Heart right ventricle (tissue), 16 donors: Measurements from ENCODE around the gene OR52A1. TPM values are rescaled to one million over a fixed set of nuclear protein-coding genes. Genes with fewer than 3 reads are reported as not detected.
"Not testable (repeated sequence)": the region's sequence is repeated elsewhere in the genome, so short reads cannot be mapped to it uniquely, and the experiment has no call there.

Experiments
- ATAC-seq, 8 donors: fragments of 200-7000 bp; cut with Tn5 transposase; one replicate each; pipeline ENCODE4 v1.9.1; 2020; ENCODE audit warnings: mild to moderate bottlenecking in 8 of 8, moderate library complexity in 8 of 8, moderate number of reproducible peaks in 1 of 8
- DNase-seq, 2 donors: peaks; one replicate each; pipeline ENCODE4 v3.0.0-alpha.2; 2020
- H3K27ac ChIP-seq, 10 donors: fragments of 200-600 bp; sonication (generic) in 2 of 10; one replicate each; pipeline versions ENCODE4 v1.5.0 to v1.8.0; 2020 to 2022; ENCODE audit warnings: mild to moderate bottlenecking in 3 of 10
- H3K27me3 ChIP-seq, 7 donors: fragments of 200-600 bp; one replicate each; pipeline ENCODE4 v1.8.0; 2021 to 2022; ENCODE audit warnings: mild to moderate bottlenecking in 2 of 7
- H3K36me3 ChIP-seq, 9 donors: fragments of 200-600 bp; sonication (generic) in 1 of 9; one replicate each; pipeline versions ENCODE4 v1.5.0 to v1.8.0; 2020 to 2022; ENCODE audit warnings: mild to moderate bottlenecking in 2 of 9
- H3K4me1 ChIP-seq, 9 donors: fragments of 200-600 bp; sonication (generic) in 1 of 9; one replicate each; pipeline versions ENCODE4 v1.5.0 to v1.8.0; 2020 to 2022; ENCODE audit warnings: mild to moderate bottlenecking in 4 of 9
- H3K4me3 ChIP-seq, 10 donors: fragments of 200-600 bp; sonication (generic) in 2 of 10; one replicate each; pipeline versions ENCODE4 v1.5.0 to v1.8.0; 2020 to 2022; ENCODE audit warnings: mild to moderate bottlenecking in 7 of 10, moderate library complexity in 2 of 10
- H3K9me3 ChIP-seq, 11 donors: fragments of 200-600 bp in 10 of 11; sonication (generic) in 2 of 11; one replicate each; pipeline versions ENCODE4 v1.5.0 to v1.8.0; 2013 to 2022; ENCODE audit warnings: mild to moderate bottlenecking in 2 of 11, control low read depth in 1 of 11, moderate library complexity in 1 of 11
- WGBS, 2 donors: extraction: QIAGEN DNeasy Blood & Tissue Kit; methylation state at CpG; one replicate each; pipeline ENCODE4 v1.1.7; 2013; ENCODE audit warnings: inconsistent platforms in 1 of 2; 5-methylcytosine and 5-hydroxymethylcytosine counted together
- intact Hi-C, 10 donors: fragments of 100-400 bp; cut with DNase I; formaldehyde crosslinking; loops; one replicate each; pipeline versions ENCODE4 v1.11.1 to v1.14.2; 2022
- polyA plus RNA-seq, 2 donors: library from polyadenylated mRNA; stranded (reverse); fragments of 200-250 nt; gene quantifications; one replicate each; pipeline ENCODE4 v1.2.3, GENCODE V29; 2013
- total RNA-seq, 10 donors: library from RNA; stranded (reverse); fragmentation: NEBNext Ultra II Directional in 3 of 10; extraction: Animal tissue kit (Norgen Biotek cat#: 25700) in 3 of 10; gene quantifications; one replicate each; pipeline versions ENCODE4 v1.2.1 to v1.2.4, GENCODE V29; 2021 to 2023
- TF ChIP-seq, protein P1 (sequence below), 9 donors: fragments of 200-600 bp; sonication (generic) in 2 of 9; IDR thresholded peaks; one replicate each; pipeline versions ENCODE4 v1.5.0 to v1.8.0; 2021 to 2022; ENCODE audit warnings: antibody characterized with exemption in 9 of 9, mild to moderate bottlenecking in 5 of 9, moderate library complexity in 1 of 9
- donor health status: Arrhythmogenic right ventricular cardiomyopathy.
- donor health status: ischemic (EF 13 %, LVEDD 7.1; RV severe dilation, severe dysfunction).
- donor health status: healthy with polysubstance abuse.
- donor health status: DM: no; HTN: yes; CAD: no.
- donor health status: DM: no; HTN: no; CAD: no.
- donor health status: ischemic (EF 25% LVEDD 6.9; RV normal size, moderate dysfunction).
- donor health status: ischemic (EF 25% LVEDD 5.7; RV mildly dilated, moderate dysfunction).
- donor health status: healthy.
- donor health status: DM: yes; HTN: yes; CAD: no.
- donor health status: Ischemic cardiomyopathy.
- donor health status: ischemic (EF 35%, LVEDD 5.7; RV mildly dilated, moderate dysfunction).
- donor health status: nonischemic (EF 11% LVEDD 7.7; RV severe dilation, severe dysfunction).
- donor health status: DM: yes; HTN: yes; CAD: no.
- donor health status: PGD.
- donor health status: ischemic (EF 29% LVEDD 5.4; RV normal size, mild dysfunction).
- donor health status: nonischemic (EF 23%, LVEDD 6.1; RV moderate dilation, normal function).

OR52A1 gene
- total and polyA plus RNA-seq, 12 donors: not detected

DNA sequence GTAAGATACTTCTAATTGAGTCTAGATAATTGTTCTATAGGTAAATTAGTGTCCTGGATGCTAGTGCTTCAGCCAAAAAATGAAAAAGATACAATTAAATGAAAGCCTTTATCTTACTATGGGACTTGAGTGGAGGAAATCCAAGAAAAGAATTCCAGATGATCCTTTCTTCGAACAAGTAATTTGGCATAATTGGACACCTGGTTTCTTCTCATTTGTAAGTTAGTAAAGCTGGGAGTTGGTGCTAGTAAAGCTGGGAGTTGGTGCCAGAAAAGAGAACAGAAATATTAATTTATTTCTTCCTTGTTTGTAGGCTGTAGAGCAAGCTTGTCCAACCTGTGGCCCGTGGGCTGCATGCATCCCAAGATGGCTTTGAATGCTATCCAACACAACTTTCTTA lies 33.6 kb upstream of the OR52A1 start:
- peaks cover 0 to 8% (median 0%) of the 10 kb centered on the region in 11 donors for H3K9me3 ChIP-seq
- H3K27me3 ChIP-seq: no peaks in the 10 kb centered on the region
- intact Hi-C loops: no loop called here
- no peak for DNase-seq
- H3K4me3 ChIP-seq: no peak overlapping the region
- no peaks in the 10 kb centered on the region for H3K36me3 ChIP-seq
- no peak overlapping the region for H3K27ac ChIP-seq
- H3K4me1 ChIP-seq: no peaks in the 10 kb centered on the region
- TF ChIP-seq, protein P1, sequence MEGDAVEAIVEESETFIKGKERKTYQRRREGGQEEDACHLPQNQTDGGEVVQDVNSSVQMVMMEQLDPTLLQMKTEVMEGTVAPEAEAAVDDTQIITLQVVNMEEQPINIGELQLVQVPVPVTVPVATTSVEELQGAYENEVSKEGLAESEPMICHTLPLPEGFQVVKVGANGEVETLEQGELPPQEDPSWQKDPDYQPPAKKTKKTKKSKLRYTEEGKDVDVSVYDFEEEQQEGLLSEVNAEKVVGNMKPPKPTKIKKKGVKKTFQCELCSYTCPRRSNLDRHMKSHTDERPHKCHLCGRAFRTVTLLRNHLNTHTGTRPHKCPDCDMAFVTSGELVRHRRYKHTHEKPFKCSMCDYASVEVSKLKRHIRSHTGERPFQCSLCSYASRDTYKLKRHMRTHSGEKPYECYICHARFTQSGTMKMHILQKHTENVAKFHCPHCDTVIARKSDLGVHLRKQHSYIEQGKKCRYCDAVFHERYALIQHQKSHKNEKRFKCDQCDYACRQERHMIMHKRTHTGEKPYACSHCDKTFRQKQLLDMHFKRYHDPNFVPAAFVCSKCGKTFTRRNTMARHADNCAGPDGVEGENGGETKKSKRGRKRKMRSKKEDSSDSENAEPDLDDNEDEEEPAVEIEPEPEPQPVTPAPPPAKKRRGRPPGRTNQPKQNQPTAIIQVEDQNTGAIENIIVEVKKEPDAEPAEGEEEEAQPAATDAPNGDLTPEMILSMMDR (IDR thresholded peaks at IDR 0.05): no peak
- 81 to 90% methylated on average over 2 of the region's 2 CpGs for WGBS, 2 donors
- ATAC-seq: no peak

DNA sequence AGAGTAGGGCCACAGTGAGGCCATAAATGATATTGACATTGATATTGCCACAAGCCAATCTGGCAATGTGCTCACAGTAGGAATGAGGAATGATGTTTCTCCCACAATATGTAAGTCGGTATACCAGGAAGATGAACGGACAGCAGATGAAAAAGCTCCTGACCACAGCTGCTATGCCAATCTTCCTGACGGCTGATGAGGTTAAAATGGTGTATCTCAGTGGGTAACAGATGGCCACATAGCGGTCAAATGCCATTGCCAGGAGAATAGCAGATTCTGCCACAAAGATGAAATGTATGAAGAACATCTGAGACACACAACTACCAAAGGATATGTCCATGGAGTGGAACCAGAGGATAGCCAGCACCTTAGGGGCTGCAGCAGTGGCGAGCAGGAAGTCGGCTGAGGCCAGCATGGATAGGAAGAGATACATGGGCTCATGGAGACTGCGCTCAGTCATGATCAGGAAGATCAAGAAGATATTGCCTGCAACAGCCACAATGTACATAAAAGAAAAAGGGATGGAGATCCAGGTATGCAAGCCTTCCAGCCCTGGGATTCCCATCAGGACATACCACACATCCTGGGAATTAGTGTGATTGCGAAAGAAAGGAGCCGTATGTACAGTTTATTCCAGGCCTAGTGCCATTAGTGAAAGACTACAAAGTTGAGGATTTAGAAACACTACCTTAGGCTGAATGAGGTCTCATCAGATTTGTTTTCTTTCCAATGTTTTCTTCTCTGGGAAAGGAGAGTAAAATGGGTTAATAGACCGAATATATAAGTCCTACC lies 23.7 kb upstream of the OR52A1 start:
- intact Hi-C loops: loop anchor here in 1 of 10 donors (10.0 kb wide), 1 partner anchor 787 kb away; the partner anchor contains the start of gene OR56A5
- TF ChIP-seq, protein P1 (IDR thresholded peaks at IDR 0.05): no peak
- Histone ChIP-seq H3K4me1 (no peaks in the 10 kb centered on the region), H3K4me3 (no peak overlapping the region), H3K27ac (no peak overlapping the region), H3K27me3 (peaks cover 0 to 3% (median 0%) of the 10 kb centered on the region in 7 donors), H3K9me3 (peaks cover 0 to 4% (median 0%) of the 10 kb centered on the region in 11 donors), H3K36me3 (no peaks in the 10 kb centered on the region)
- WGBS, 2 donors: 79 to 80% methylated on average over 10 of the region's 10 CpGs
- DNase-seq (no peak), ATAC-seq (no peak)

DNA sequence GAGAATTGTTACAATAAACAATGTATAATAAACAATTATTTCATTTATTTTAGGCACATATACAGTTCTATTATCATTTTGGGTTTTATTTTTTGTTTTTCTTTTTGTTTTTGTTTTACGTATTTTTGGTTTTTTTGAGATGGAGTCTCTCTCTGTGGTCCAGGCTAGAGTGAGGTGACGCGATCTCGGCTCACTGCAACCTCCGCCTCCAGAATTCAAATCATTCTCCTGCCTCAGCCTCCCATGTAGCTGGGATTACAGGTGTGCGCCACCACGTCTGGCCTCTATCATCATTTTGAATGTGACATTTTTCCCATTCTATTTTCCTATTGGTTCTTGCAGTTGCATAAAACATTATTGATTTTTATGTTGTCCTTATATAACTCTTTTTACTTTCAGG lies 20.4 kb upstream of the OR52A1 start:
- DNase-seq: no peak
- Histone ChIP-seq H3K9me3 (peaks cover 0 to 4% (median 0%) of the 10 kb centered on the region in 11 donors), H3K4me3 (no peak overlapping the region), H3K27ac (no peak overlapping the region), H3K36me3 (no peaks in the 10 kb centered on the region), H3K4me1 (no peaks in the 10 kb centered on the region), H3K27me3 (peaks cover 0 to 3% (median 0%) of the 10 kb centered on the region in 7 donors)
- intact Hi-C loops: loop anchor here in 1 of 10 donors (10.0 kb wide), 1 partner anchor 790 kb away; the partner anchor contains the start of gene OR56A5
- TF ChIP-seq, protein P1 (IDR thresholded peaks at IDR 0.05): no peak
- ATAC-seq: no peak
- WGBS, 2 donors: 87 to 95% methylated on average over 7 of the region's 7 CpGs

DNA sequence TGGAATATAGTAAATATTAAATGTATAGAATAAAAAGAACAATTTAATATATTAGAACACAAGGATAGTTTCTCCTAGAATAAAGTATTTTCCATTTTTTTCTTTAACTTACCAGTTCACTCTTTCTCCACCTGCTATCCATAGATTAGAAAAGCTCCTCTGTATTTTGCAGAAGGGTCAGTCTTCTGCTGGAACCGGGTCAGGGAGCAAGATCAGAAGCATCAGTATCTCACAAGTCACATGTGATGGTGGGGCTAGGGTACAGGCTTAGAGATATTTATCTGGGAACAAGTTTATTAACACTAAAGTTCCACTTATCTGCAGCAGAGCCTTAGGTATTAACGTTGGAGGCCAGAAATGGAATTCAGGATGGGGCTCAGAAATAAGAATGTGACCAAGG lies 17.3 kb upstream of the OR52A1 start:
- Histone ChIP-seq H3K27ac (no peak overlapping the region), H3K9me3 (peaks cover 0 to 4% (median 0%) of the 10 kb centered on the region in 11 donors), H3K36me3 (no peaks in the 10 kb centered on the region), H3K4me3 (no peak overlapping the region), H3K27me3 (no peaks in the 10 kb centered on the region), H3K4me1 (no peaks in the 10 kb centered on the region)
- ATAC-seq (no peak), DNase-seq (no peak)
- WGBS, 2 donors: 51 to 53% methylated on average over 2 of the region's 2 CpGs
- intact Hi-C loops: loop anchor here in 1 of 10 donors (10.0 kb wide), 1 partner anchor 793 kb away; the partner anchor contains the start of gene OR56A5
- TF ChIP-seq, protein P1 (IDR thresholded peaks at IDR 0.05): no peak

DNA sequence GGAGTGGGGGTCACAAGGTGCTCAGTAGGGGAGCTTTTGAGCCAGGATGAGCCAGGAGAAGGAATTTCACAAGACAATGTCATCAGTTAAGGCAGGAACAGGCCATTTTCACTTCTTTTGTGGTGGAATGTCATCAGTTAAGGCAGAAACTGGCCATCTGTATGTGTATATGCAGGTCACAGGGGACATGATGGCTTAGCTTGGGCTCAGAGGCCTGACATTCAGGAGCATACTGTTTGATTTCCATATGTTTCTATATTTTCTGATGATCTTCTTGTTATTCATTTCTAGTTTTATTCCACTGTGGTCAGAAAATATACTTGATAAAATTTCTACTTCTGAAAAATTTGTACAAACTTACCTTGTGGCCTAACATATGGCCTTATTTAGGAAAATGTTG lies 11.3 kb upstream of the OR52A1 start:
- intact Hi-C loops, H3K27me3 ChIP-seq, H3K9me3 ChIP-seq, H3K4me3 ChIP-seq, H3K4me1 ChIP-seq, ATAC-seq, H3K27ac ChIP-seq, DNase-seq, H3K36me3 ChIP-seq: not testable (repeated sequence)

DNA sequence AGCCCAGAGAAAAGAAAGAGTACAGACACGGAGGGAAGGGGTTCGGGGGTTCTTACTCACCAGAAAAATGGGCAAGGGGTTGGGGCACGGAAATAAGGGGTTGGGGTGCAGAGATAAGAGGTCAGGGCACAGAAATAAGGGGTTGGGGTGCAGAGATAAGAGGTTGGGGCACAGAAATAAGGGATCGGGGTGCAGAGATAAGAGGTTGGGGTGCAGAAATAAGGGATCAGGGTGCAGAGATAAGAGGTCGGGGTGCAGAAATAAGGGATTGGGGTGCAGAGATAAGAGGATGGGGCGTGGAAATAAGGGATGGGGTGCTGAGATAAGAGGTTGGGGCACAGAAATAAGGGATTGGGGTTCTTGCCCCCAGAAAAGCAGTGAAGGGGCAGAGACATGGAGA lies 10.2 kb upstream of the OR52A1 start:
- H3K27me3 ChIP-seq, H3K27ac ChIP-seq, H3K36me3 ChIP-seq, ATAC-seq, H3K4me3 ChIP-seq, intact Hi-C loops, H3K9me3 ChIP-seq, DNase-seq, H3K4me1 ChIP-seq: not testable (repeated sequence)
- WGBS, 2 donors: 80 to 81% methylated on average over 6 of the region's 6 CpGs

DNA sequence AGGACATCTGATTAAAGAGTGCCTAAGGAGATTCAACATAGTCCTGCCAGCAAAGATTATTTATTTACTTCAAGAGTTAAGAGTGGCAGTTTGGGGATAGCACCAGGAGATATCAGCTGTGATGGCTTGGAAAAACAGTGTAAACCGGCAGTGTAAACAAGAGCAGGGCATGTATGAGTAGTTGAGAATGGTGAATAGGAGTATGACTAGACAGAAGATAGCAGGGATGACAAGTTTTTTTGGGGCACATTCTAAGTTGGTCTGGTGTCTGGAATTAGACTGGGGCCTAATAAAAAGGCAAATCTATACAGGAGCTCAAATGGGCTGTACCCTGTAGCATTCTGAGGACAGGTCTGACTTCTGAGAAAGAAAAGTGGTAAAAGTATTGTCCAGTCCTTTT lies 6.5 kb upstream of the OR52A1 start:
- no CpG with 5 or more reads among the region's 1 CpG for WGBS, 2 donors
- H3K27me3 ChIP-seq, H3K4me1 ChIP-seq, DNase-seq, intact Hi-C loops, H3K36me3 ChIP-seq, H3K27ac ChIP-seq, H3K4me3 ChIP-seq, ATAC-seq, H3K9me3 ChIP-seq: not testable (repeated sequence)
